HepG2 (cell line): ENCODE measurements around the gene TMEM8B. TPM values are rescaled to one million over a fixed set of nuclear protein-coding genes. Genes with fewer than 3 reads are reported as not detected.

Experiments
- DNMT1 ChIP-seq: sonication (generic); formaldehyde crosslinking; IDR thresholded peaks from 2 replicates; pipeline ENCODE4 v1.5.1; 2020; ENCODE audit warnings: mild to moderate bottlenecking, missing genetic modification reagents
- EEA1 ChIP-seq: sonication (generic); formaldehyde crosslinking; IDR thresholded peaks from 2 replicates; pipeline ENCODE4 v1.5.1; 2020; ENCODE audit warnings: mild to moderate bottlenecking, missing genetic modification reagents, borderline replicate concordance
- FOXM1 ChIP-seq: sonication (generic); formaldehyde crosslinking; IDR thresholded peaks from 2 replicates; pipeline ENCODE4 v1.5.0; 2020; ENCODE audit warnings: missing genetic modification reagents
- HBP1 ChIP-seq: IDR thresholded peaks from 2 replicates; pipeline ENCODE4 v1.6.1; 2016; ENCODE audit warnings: low read depth, control low read depth
- HOXA5 ChIP-seq: sonication (generic); formaldehyde crosslinking; IDR thresholded peaks from 2 replicates; pipeline ENCODE4 v1.4.0; 2020; ENCODE audit warnings: missing genetic modification reagents
- IRF1 ChIP-seq: sonication (generic); formaldehyde crosslinking; IDR thresholded peaks from 2 replicates; pipeline ENCODE4 v1.4.0; 2020; ENCODE audit warnings: low read depth, mild to moderate bottlenecking, missing genetic modification reagents
- MZF1 ChIP-seq: sonication (generic); formaldehyde crosslinking; IDR thresholded peaks from 2 replicates; pipeline ENCODE4 v1.8.1; 2023; ENCODE audit warnings: mild to moderate bottlenecking, missing genetic modification reagents, borderline replicate concordance
- NCOA2 ChIP-seq: sonication (generic); formaldehyde crosslinking; IDR thresholded peaks from 2 replicates; pipeline ENCODE4 v1.8.0; 2022; ENCODE audit warnings: inconsistent platforms
- NFIB ChIP-seq: sonication (generic); formaldehyde crosslinking; IDR thresholded peaks from 2 replicates; pipeline ENCODE4 v1.9.0; 2021; ENCODE audit warnings: missing genetic modification reagents, mild to moderate bottlenecking, borderline replicate concordance
- NR2F1 ChIP-seq, 2 experiments: fragments of 450-650 bp in 1 of 2; formaldehyde crosslinking in 1 of 2; IDR thresholded peaks; 2 replicates each; pipeline versions ENCODE4 v1.5.0 to v1.6.1; 2016 to 2020; ENCODE audit warnings: mild to moderate bottlenecking in 1 of 2, missing compliant biosample characterization in 1 of 2, missing genetic modification reagents in 1 of 2, moderate library complexity in 1 of 2
- PRDM15 ChIP-seq: sonication (generic); formaldehyde crosslinking; IDR thresholded peaks from 2 replicates; pipeline ENCODE4 v1.4.0; 2020; ENCODE audit warnings: missing genetic modification reagents
- SRSF1 ChIP-seq: fragments of 200-400 bp; formaldehyde crosslinking; optimal IDR thresholded peaks from 2 replicates; pipeline ENCODE3; 2017; ENCODE audit warnings: mild to moderate bottlenecking, low read depth, low read length, moderate library complexity
- TARDBP ChIP-seq: sonication (generic); formaldehyde crosslinking; IDR thresholded peaks from 2 replicates; pipeline ENCODE4 v1.8.0; 2022; ENCODE audit warnings: mild to moderate bottlenecking, missing genetic modification reagents
- TFAP4 ChIP-seq: sonication (generic); IDR thresholded peaks from 2 replicates; pipeline ENCODE4 v1.6.1; 2016; ENCODE audit warnings: low read depth, borderline replicate concordance
- WIZ ChIP-seq: sonication (generic); formaldehyde crosslinking; IDR thresholded peaks from 2 replicates; pipeline ENCODE4 v1.5.1; 2020; ENCODE audit warnings: mild to moderate bottlenecking, missing genetic modification reagents
- ZFP36L1 ChIP-seq: sonication (generic); formaldehyde crosslinking; IDR thresholded peaks from 2 replicates; pipeline ENCODE4 v1.8.0; 2022; ENCODE audit warnings: mild to moderate bottlenecking, missing genetic modification reagents, moderate library complexity
- ZFX ChIP-seq: sonication (generic); formaldehyde crosslinking; IDR thresholded peaks from 2 replicates; pipeline ENCODE4 v1.4.0; 2020; ENCODE audit warnings: mild to moderate bottlenecking, low read depth, missing genetic modification reagents, moderate library complexity
- ZNF10 ChIP-seq: sonication (generic); formaldehyde crosslinking; IDR thresholded peaks from 2 replicates; pipeline ENCODE4 v1.4.0; 2020; ENCODE audit warnings: mild to moderate bottlenecking, low read depth, missing genetic modification reagents, borderline replicate concordance
- ZNF563 ChIP-seq: sonication (generic); formaldehyde crosslinking; IDR thresholded peaks from 2 replicates; pipeline ENCODE4 v1.8.0; 2022; ENCODE audit warnings: mild to moderate bottlenecking, moderate library complexity, missing genetic modification reagents
- polyA plus RNA-seq, 8 experiments: library from polyadenylated mRNA; depleted of rRNA in 3 of 8; stranded (reverse) in 7 of 8; unstranded in 1 of 8; fragments of >200 nt; fragmentation: Illumina TruSeq in 4 of 8; extraction: Trizol in 4 of 8; gene quantifications; 2 replicates each; pipeline versions ENCODE4 v1.2.1 to v1.2.3, GENCODE V29; 2011 to 2016; ENCODE audit warnings: low read depth in 4 of 8, missing spikeins in 1 of 8, mixed read lengths in 1 of 8; ENCODE audit not compliant: insufficient read depth in 1 of 8
- total RNA-seq, 5 experiments: library from RNA; depleted of rRNA; stranded (reverse); fragments of >200 nt; fragmentation: Illumina TruSeq; extraction: Trizol; gene quantifications; 2 replicates each; pipeline ENCODE4 v1.2.3, GENCODE V29; 2016; ENCODE audit warnings: low read depth in 1 of 5

Gene TMEM8B
- total and polyA plus RNA-seq, 2 of the 13 experiments (the other 11 are each of a cell fraction or from before 2014, with no cell fraction given): 2.1 to 2.7 TPM

- TF ChIP-seq PRDM15: peak; percentile 36; the same call in 1 of the 2 replicates
- no peak for TF ChIP-seq ZNF10
- no peak; the same call in 1 of the 2 replicates for TF ChIP-seq NCOA2 (CRISPR knock-in tag)
- TF ChIP-seq ZFP36L1 (CRISPR knock-in tag): no peak
- 0 out of 2 replicates have a peak, but pooled peaks have one; percentile 71 for TF ChIP-seq EEA1 (CRISPR knock-in tag)
- no peak for TF ChIP-seq WIZ
- no peak; the same call in 1 of the 2 replicates for TF ChIP-seq ZNF563 (CRISPR knock-in tag)
- no peak for TF ChIP-seq HBP1 (CRISPR knock-in tag)
- TF ChIP-seq DNMT1 (CRISPR knock-in tag): no peak
- peak; percentile 59 for TF ChIP-seq ZFX
- no peak for TF ChIP-seq MZF1 (CRISPR knock-in tag)
- no peak for TF ChIP-seq HOXA5 (CRISPR knock-in tag)
- 0 out of 2 replicates have a peak, but pooled peaks have one; percentile 15 for TF ChIP-seq TARDBP (CRISPR knock-in tag)
- no peak for TF ChIP-seq IRF1 (CRISPR knock-in tag)
- TF ChIP-seq TFAP4: peak; percentile 36; the same call in 1 of the 2 replicates
- TF ChIP-seq NR2F1 (CRISPR knock-in tag; IDR thresholded peaks at IDR 0.05): 0 out of 4 replicates have a peak, but pooled peaks of 1 of the 2 experiments have one; percentile 5
- no peak for TF ChIP-seq NFIB
- no peak for TF ChIP-seq FOXM1 (CRISPR knock-in tag)
- no peak for TF ChIP-seq SRSF1
Observed at GRCh38 chr9:35814841-35815543, 14.0 kb upstream of the TMEM8B start, which contains the start of gene HINT2 (continued).
